HepG2 (cell line): ENCODE data around the gene CDK2AP2. TPM values are rescaled to one million over a fixed set of nuclear protein-coding genes. Genes with fewer than 3 reads are reported as not detected.

Experiments used
- ATRX ChIP-seq: sonication (generic); formaldehyde crosslinking; IDR thresholded peaks from 2 replicates; pipeline ENCODE4 v1.4.0; 2020; ENCODE audit warnings: missing genetic modification reagents, borderline replicate concordance
- ELF1 ChIP-seq: sonication (generic); formaldehyde crosslinking; IDR thresholded peaks from 2 replicates; pipeline ENCODE4 v1.4.0; 2020; ENCODE audit warnings: missing genetic modification reagents
- GTF3A ChIP-seq: sonication (generic); formaldehyde crosslinking; conservative IDR thresholded peaks from 2 replicates; pipeline ENCODE4 v1.4.0; 2020; ENCODE audit warnings: mild to moderate bottlenecking, missing genetic modification reagents
- HDAC6 ChIP-seq: fragments of 200-600 bp; sonication (generic); IDR thresholded peaks from 2 replicates; pipeline ENCODE4 v1.7.0; 2017; ENCODE audit warnings: mild to moderate bottlenecking, antibody characterized with exemption, low read length, low read depth
- KLF15 ChIP-seq: sonication (generic); formaldehyde crosslinking; IDR thresholded peaks from 2 replicates; pipeline ENCODE4 v1.8.1; 2023; ENCODE audit warnings: borderline replicate concordance, mild to moderate bottlenecking, inconsistent platforms, missing genetic modification reagents, mixed read lengths
- MEIS2 ChIP-seq: sonication (generic); formaldehyde crosslinking; IDR thresholded peaks from 2 replicates; pipeline ENCODE4 v1.9.0; 2021; ENCODE audit warnings: mild to moderate bottlenecking, missing genetic modification reagents
- NFRKB ChIP-seq: fragments of 450-650 bp; IDR thresholded peaks from 2 replicates; pipeline ENCODE4 v1.6.1; 2017
- NRL ChIP-seq: sonication (generic); formaldehyde crosslinking; IDR thresholded peaks from 2 replicates; pipeline ENCODE4 v1.5.0; 2020; ENCODE audit warnings: missing genetic modification reagents, mild to moderate bottlenecking, moderate library complexity, borderline replicate concordance
- RFX3 ChIP-seq: IDR thresholded peaks from 2 replicates; pipeline ENCODE4 v1.6.1; 2016; ENCODE audit warnings: missing biosample characterization, missing genetic modification reagents
- SAP130 ChIP-seq: IDR thresholded peaks from 2 replicates; pipeline ENCODE4 v1.6.1; 2016; ENCODE audit warnings: low read depth
- STAG1 ChIP-seq: sonication (generic); formaldehyde crosslinking; IDR thresholded peaks from 2 replicates; pipeline ENCODE4 v1.4.0; 2020; ENCODE audit warnings: missing genetic modification reagents
- THAP11 ChIP-seq: IDR thresholded peaks from 2 replicates; pipeline ENCODE4 v1.6.1; 2016; ENCODE audit warnings: missing biosample characterization, missing genetic modification reagents
- ZMYM3 ChIP-seq: sonication (generic); formaldehyde crosslinking; IDR thresholded peaks from 2 replicates; pipeline ENCODE4 v1.5.1; 2020; ENCODE audit warnings: mild to moderate bottlenecking, missing genetic modification reagents
- ZNF207 ChIP-seq: fragments of 450-650 bp; IDR thresholded peaks from 2 replicates; pipeline ENCODE4 v1.6.1; 2016; ENCODE audit warnings: antibody characterized with exemption, borderline replicate concordance
- ZNF350 ChIP-seq: sonication (generic); formaldehyde crosslinking; IDR thresholded peaks from 2 replicates; pipeline ENCODE4 v1.4.0; 2020; ENCODE audit warnings: mild to moderate bottlenecking, low read depth, missing genetic modification reagents, borderline replicate concordance
- ZNF530 ChIP-seq: sonication (generic); formaldehyde crosslinking; IDR thresholded peaks from 2 replicates; pipeline ENCODE4 v1.5.0; 2020; ENCODE audit warnings: low read depth, mild to moderate bottlenecking, missing genetic modification reagents
- polyA plus RNA-seq, 8 experiments: library from polyadenylated mRNA; depleted of rRNA in 3 of 8; stranded (reverse) in 7 of 8; unstranded in 1 of 8; fragments of >200 nt; fragmentation: Illumina TruSeq in 4 of 8; extraction: Trizol in 4 of 8; gene quantifications; 2 replicates each; pipeline versions ENCODE4 v1.2.1 to v1.2.3, GENCODE V29; 2011 to 2016; ENCODE audit warnings: low read depth in 4 of 8, missing spikeins in 1 of 8, mixed read lengths in 1 of 8; ENCODE audit not compliant: insufficient read depth in 1 of 8
- total RNA-seq, 5 experiments: library from RNA; depleted of rRNA; stranded (reverse); fragments of >200 nt; fragmentation: Illumina TruSeq; extraction: Trizol; gene quantifications; 2 replicates each; pipeline ENCODE4 v1.2.3, GENCODE V29; 2016; ENCODE audit warnings: low read depth in 1 of 5
- TF ChIP-seq, protein P1 (sequence below): sonication (generic); formaldehyde crosslinking; IDR thresholded peaks from 2 replicates; pipeline ENCODE4 v1.8.0; 2023; ENCODE audit warnings: mild to moderate bottlenecking, missing genetic modification reagents
- TF ChIP-seq, protein P2 (sequence below): sonication (generic); formaldehyde crosslinking; IDR thresholded peaks from 2 replicates; pipeline ENCODE4 v1.4.0; 2020; ENCODE audit warnings: missing genetic modification reagents
- TF ChIP-seq, protein P3 (sequence below): sonication (generic); formaldehyde crosslinking; IDR thresholded peaks from 2 replicates; pipeline ENCODE4 v1.5.1; 2020; ENCODE audit warnings: missing genetic modification reagents, mild to moderate bottlenecking, borderline replicate concordance
- TF ChIP-seq, protein P4 (sequence below): sonication (generic); formaldehyde crosslinking; IDR thresholded peaks from 2 replicates; pipeline ENCODE4 v1.5.0; 2020; ENCODE audit warnings: mild to moderate bottlenecking, missing genetic modification reagents
- TF ChIP-seq, protein P5 (sequence below): sonication (generic); formaldehyde crosslinking; IDR thresholded peaks from 2 replicates; pipeline ENCODE4 v1.4.0; 2020; ENCODE audit warnings: missing genetic modification reagents

The CDK2AP2 gene
- total and polyA plus RNA-seq, 2 of the 13 experiments (the other 11 are each of a cell fraction or from before 2014, with no cell fraction given), result 15.0 to 23.2 TPM

DNA sequence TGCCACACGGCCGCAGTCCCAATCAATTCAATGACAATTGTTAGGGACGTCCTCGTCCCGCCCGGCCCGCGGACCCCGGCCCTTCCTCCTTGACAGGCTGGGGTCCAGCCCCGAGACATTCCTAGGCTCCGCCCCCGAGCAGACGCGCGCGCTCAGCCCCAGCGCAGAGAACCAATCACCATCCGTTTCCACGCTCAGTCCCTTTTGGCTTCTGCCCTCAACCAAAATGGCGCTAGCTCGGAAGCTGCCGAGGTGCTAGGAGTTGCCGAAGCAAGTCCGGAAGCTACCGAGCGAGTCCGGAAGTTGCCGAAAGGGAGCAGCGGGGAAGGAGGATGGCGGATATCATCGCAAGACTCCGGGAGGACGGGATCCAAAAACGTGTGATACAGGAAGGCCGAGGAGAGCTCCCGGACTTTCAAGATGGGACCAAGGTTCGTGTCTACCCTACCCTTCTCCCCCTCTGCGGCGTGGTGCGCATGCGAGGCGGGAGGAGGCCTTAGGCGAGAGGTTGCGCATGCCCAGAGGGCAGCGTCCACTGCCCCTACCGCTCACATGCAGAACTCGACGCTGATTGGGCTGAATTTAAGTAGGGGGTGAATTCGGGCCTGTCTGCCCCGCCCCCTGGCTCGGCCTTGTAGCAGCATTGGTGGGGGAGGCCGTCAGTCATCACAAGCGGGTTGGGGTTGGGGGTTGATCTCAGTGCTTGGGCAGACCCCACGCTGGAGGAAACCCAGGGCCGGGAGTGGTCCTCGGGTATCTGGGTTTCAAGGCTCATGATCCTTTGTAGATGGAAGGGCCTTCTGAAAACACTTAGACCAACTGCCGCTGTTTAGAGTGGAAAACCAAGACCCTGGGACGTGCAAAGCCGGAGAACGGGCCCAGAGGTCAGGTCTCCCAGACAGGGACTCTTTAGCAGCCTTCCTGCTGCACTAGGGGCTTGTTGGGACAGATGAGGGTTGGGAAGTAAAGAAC is 24.8 kb downstream of the CDK2AP2 start, which contains the start of gene AIP (continued):
- TF ChIP-seq, protein P1, sequence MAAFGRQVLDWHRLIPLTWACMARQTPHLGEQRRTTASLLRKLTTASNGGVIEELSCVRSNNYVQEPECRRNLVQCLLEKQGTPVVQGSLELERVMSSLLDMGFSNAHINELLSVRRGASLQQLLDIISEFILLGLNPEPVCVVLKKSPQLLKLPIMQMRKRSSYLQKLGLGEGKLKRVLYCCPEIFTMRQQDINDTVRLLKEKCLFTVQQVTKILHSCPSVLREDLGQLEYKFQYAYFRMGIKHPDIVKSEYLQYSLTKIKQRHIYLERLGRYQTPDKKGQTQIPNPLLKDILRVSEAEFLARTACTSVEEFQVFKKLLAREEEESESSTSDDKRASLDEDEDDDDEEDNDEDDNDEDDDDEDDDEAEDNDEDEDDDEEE (CRISPR knock-in tag), result peak; percentile 98; the same call in 1 of the 2 replicates
- TF ChIP-seq ZMYM3 (CRISPR knock-in tag) (0 out of 2 replicates have a peak, but pooled peaks have one; percentile 36), KLF15 (CRISPR knock-in tag) (peak; percentile 99), ZNF207 (no peak), NRL (CRISPR knock-in tag) (peak; percentile 99), ZNF350 (peak; percentile 93), STAG1 (CRISPR knock-in tag) (peak; percentile 21), NFRKB (0 out of 2 replicates have a peak, but pooled peaks have one; percentile 4), ZNF530 (CRISPR knock-in tag) (peak; percentile 91; the same call in 1 of the 2 replicates), ELF1 (peak; percentile 97), THAP11 (peak; percentile 90), RFX3 (peak; percentile 32; the same call in 1 of the 2 replicates), GTF3A (CRISPR knock-in tag) (no peak), SAP130 (CRISPR knock-in tag) (peak; percentile 89), ATRX (CRISPR knock-in tag) (no peak), MEIS2 (CRISPR knock-in tag) (peak; percentile 54; the same call in 1 of the 2 replicates), HDAC6 (no peak)
- TF ChIP-seq, protein P2, sequence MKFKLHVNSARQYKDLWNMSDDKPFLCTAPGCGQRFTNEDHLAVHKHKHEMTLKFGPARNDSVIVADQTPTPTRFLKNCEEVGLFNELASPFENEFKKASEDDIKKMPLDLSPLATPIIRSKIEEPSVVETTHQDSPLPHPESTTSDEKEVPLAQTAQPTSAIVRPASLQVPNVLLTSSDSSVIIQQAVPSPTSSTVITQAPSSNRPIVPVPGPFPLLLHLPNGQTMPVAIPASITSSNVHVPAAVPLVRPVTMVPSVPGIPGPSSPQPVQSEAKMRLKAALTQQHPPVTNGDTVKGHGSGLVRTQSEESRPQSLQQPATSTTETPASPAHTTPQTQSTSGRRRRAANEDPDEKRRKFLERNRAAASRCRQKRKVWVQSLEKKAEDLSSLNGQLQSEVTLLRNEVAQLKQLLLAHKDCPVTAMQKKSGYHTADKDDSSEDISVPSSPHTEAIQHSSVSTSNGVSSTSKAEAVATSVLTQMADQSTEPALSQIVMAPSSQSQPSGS, result peak; percentile 65; the same call in 1 of the 2 replicates
- TF ChIP-seq, protein P3, sequence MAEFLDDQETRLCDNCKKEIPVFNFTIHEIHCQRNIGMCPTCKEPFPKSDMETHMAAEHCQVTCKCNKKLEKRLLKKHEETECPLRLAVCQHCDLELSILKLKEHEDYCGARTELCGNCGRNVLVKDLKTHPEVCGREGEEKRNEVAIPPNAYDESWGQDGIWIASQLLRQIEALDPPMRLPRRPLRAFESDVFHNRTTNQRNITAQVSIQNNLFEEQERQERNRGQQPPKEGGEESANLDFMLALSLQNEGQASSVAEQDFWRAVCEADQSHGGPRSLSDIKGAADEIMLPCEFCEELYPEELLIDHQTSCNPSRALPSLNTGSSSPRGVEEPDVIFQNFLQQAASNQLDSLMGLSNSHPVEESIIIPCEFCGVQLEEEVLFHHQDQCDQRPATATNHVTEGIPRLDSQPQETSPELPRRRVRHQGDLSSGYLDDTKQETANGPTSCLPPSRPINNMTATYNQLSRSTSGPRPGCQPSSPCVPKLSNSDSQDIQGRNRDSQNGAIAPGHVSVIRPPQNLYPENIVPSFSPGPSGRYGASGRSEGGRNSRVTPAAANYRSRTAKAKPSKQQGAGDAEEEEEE (CRISPR knock-in tag), result no peak
- TF ChIP-seq, protein P4, sequence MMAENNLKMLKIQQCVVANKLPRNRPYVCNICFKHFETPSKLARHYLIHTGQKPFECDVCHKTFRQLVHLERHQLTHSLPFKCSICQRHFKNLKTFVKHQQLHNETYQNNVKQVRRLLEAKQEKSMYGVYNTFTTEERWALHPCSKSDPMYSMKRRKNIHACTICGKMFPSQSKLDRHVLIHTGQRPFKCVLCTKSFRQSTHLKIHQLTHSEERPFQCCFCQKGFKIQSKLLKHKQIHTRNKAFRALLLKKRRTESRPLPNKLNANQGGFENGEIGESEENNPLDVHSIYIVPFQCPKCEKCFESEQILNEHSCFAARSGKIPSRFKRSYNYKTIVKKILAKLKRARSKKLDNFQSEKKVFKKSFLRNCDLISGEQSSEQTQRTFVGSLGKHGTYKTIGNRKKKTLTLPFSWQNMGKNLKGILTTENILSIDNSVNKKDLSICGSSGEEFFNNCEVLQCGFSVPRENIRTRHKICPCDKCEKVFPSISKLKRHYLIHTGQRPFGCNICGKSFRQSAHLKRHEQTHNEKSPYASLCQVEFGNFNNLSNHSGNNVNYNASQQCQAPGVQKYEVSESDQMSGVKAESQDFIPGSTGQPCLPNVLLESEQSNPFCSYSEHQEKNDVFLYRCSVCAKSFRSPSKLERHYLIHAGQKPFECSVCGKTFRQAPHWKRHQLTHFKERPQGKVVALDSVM (CRISPR knock-in tag), result peak; percentile 72
- TF ChIP-seq, protein P5, sequence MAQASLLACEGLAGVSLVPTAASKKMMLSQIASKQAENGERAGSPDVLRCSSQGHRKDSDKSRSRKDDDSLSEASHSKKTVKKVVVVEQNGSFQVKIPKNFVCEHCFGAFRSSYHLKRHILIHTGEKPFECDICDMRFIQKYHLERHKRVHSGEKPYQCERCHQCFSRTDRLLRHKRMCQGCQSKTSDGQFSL (CRISPR knock-in tag), result 0 out of 2 replicates have a peak, but pooled peaks have one; percentile 79
